B cell (primary cell): ENCODE data around the gene PPIL1. TPM values are rescaled to one million over a fixed set of nuclear protein-coding genes. Genes with fewer than 3 reads are reported as not detected.

Experiments used
- ATAC-seq: fragments of 200-7000 bp; cut with Tn5 transposase; one replicate; pipeline ENCODE4 v1.10.0; 2021; ENCODE audit warnings: low read depth, mild to moderate bottlenecking, moderate number of reproducible peaks, moderate library complexity
- CTCF ChIA-PET: fragments of 350-600 bp; sonication (Branson Sonifier 250); formaldehyde crosslinking; loops from one replicate; lab custom pipeline; 2021; ENCODE audit warnings: antibody characterized with exemption, inconsistent platforms; lab: Charles Lee
- POLR2A ChIA-PET: fragments of 350-600 bp; sonication (Branson Sonifier 250); formaldehyde crosslinking; loops from one replicate; lab custom pipeline; 2021; ENCODE audit warnings: antibody characterized with exemption; lab: Charles Lee
- DNase-seq: peaks from one replicate; pipeline ENCODE4 v3.0.0; 2013
- H2AFZ ChIP-seq: 2 replicates; pipeline ENCODE4 v1.6.1; 2012; ENCODE audit warnings: mild to moderate bottlenecking, low read depth, low read length; ENCODE audit not compliant: insufficient read depth, poor library complexity, severe bottlenecking
- H3K27ac ChIP-seq, 2 donors: 1 replicate in 1 of 2; 2 replicates in 1 of 2; pipeline ENCODE4 v1.5.1; 2012 to 2013; ENCODE audit warnings: low read length in 2 of 2, mild to moderate bottlenecking in 2 of 2, moderate library complexity in 1 of 2
- H3K27me3 ChIP-seq, 4 experiments: fragments of 200-600 bp in 1 of 4; sonication (generic) in 1 of 4; replicated peaks in 1 of 4; 1 replicate in 2 of 4; 2 replicates in 2 of 4; pipeline versions ENCODE4 v1.6.1 to v1.7.0; 2013 to 2016; ENCODE audit warnings: low read length in 3 of 4, mild to moderate bottlenecking in 2 of 4, mixed read lengths in 1 of 4, moderate library complexity in 1 of 4; ENCODE audit not compliant: insufficient read depth in 4 of 4, control insufficient read depth in 3 of 4; ENCODE audit errors: control extremely low read depth in 1 of 4
- H3K36me3 ChIP-seq, 2 experiments: replicated peaks in 1 of 2; 1 replicate in 1 of 2; 2 replicates in 1 of 2; pipeline versions ENCODE4 v1.6.1 to v1.7.1; 2013; ENCODE audit warnings: low read length in 1 of 2; ENCODE audit not compliant: insufficient read depth in 2 of 2, control insufficient read depth in 1 of 2; ENCODE audit errors: control extremely low read depth in 1 of 2, extremely low read depth in 1 of 2
- H3K4me1 ChIP-seq, 2 donors: fragments of 200-600 bp in 1 of 2; sonication (generic) in 1 of 2; 1 replicate in 1 of 2; 2 replicates in 1 of 2; pipeline versions ENCODE4 v1.5.1 to v1.6.1; 2013 to 2017; ENCODE audit warnings: low read length in 2 of 2; ENCODE audit not compliant: control insufficient read depth in 2 of 2, insufficient read depth in 2 of 2
- H3K4me2 ChIP-seq: replicated peaks from 2 replicates; pipeline ENCODE3; 2012; ENCODE audit warnings: mild to moderate bottlenecking, low read depth, low read length; ENCODE audit not compliant: poor library complexity, severe bottlenecking
- H3K4me3 ChIP-seq, 5 experiments: fragments of 200-600 bp in 1 of 5; sonication (generic) in 1 of 5; 1 replicate in 3 of 5; 2 replicates in 2 of 5; pipeline versions ENCODE4 v1.5.1 to v1.7.0; 2011 to 2016; ENCODE audit warnings: low read length in 4 of 5, mild to moderate bottlenecking in 4 of 5, low read depth in 2 of 5, control low read depth in 1 of 5, moderate library complexity in 1 of 5; ENCODE audit not compliant: insufficient read depth in 1 of 5; ENCODE audit errors: control extremely low read depth in 1 of 5, extremely low read depth in 1 of 5
- H3K79me2 ChIP-seq: fragments of 200-600 bp; sonication (generic); one replicate; pipeline ENCODE4 v1.6.0; 2016; ENCODE audit warnings: low read length; ENCODE audit not compliant: control insufficient read depth, insufficient read depth
- H3K9ac ChIP-seq: fragments of 200-600 bp; sonication (generic); 2 replicates; pipeline ENCODE4 v1.6.1; 2017; ENCODE audit warnings: mild to moderate bottlenecking, low read length, moderate library complexity
- H3K9me3 ChIP-seq, 3 donors: one replicate each; pipeline versions ENCODE4 v1.6.1 to v1.7.1; 2013; ENCODE audit warnings: low read length in 2 of 3; ENCODE audit not compliant: control insufficient read depth in 2 of 3, insufficient read depth in 1 of 3; ENCODE audit errors: control extremely low read depth in 1 of 3
- H4K20me1 ChIP-seq: 2 replicates; pipeline ENCODE4 v1.6.0; 2012; ENCODE audit warnings: mild to moderate bottlenecking, low read length; ENCODE audit not compliant: insufficient read depth, control insufficient read depth, poor library complexity, severe bottlenecking
- H3K27ac Mint-ChIP-seq: one replicate; pipeline ENCODE4 v1.8.0; 2021; ENCODE audit warnings: mixed read lengths
- H3K27me3 Mint-ChIP-seq: one replicate; pipeline ENCODE4 v1.8.0; 2021; ENCODE audit warnings: mixed read lengths
- H3K4me1 Mint-ChIP-seq: one replicate; pipeline ENCODE4 v1.8.0; 2021; ENCODE audit warnings: mixed read lengths
- H3K4me3 Mint-ChIP-seq: one replicate; pipeline ENCODE4 v1.8.0; 2021; ENCODE audit warnings: mixed read lengths
- H3K9me3 Mint-ChIP-seq: one replicate; pipeline ENCODE4 v1.8.0; 2022; ENCODE audit warnings: mixed read lengths; ENCODE audit not compliant: insufficient read depth
- CTCF ChIP-seq: fragments of 200-600 bp; IDR thresholded peaks from one replicate; pipeline ENCODE4 v1.8.0; 2022; ENCODE audit warnings: antibody characterized with exemption, mild to moderate bottlenecking
- EZH2 ChIP-seq: IDR thresholded peaks from 2 replicates; pipeline ENCODE4 v1.6.1; 2012; ENCODE audit warnings: borderline replicate concordance, low read depth, mild to moderate bottlenecking, moderate library complexity, low read length; ENCODE audit not compliant: insufficient read depth, poor library complexity, severe bottlenecking
- WGBS: methylation state at CpG from one replicate; pipeline ENCODE4 v1.1.5; 2013; ENCODE audit warnings: missing lambda C conversion rate; ENCODE audit not compliant: insufficient coverage; 5-methylcytosine and 5-hydroxymethylcytosine counted together
- intact Hi-C: fragments of 100-400 bp; cut with micrococcal nuclease; formaldehyde crosslinking; loops from one replicate; pipeline ENCODE4 v1.10.0; 2022
- polyA plus RNA-seq: library from polyadenylated mRNA; depleted of rRNA; stranded (reverse); fragments of >200 nt; gene quantifications from 2 replicates; pipeline ENCODE4 v1.2.3, GENCODE V29; 2012
- total RNA-seq, 2 donors: library from RNA; stranded (reverse); fragments of 120-200 nt in 1 of 2; gene quantifications; 1 replicate in 1 of 2; 2 replicates in 1 of 2; pipeline versions ENCODE4 v1.2.3 to v1.2.4, GENCODE V29; 2013 to 2022

Gene PPIL1
- total and polyA plus RNA-seq, 2 donors (not counting 1 experiment from before 2014, with no cell fraction given): 2.9 to 7.0 TPM

GRCh38 chr6:36847991-36848390 is 26.6 kb downstream of the PPIL1 start:
- H3K4me2 ChIP-seq: no peak overlapping the region
- peaks cover 0 to 12% (median 12%) of the 10 kb centered on the region in 3 donors for H3K9me3 ChIP-seq
- no peaks in the 10 kb centered on the region for H4K20me1 ChIP-seq
- no peaks in the 10 kb centered on the region for H3K79me2 ChIP-seq
- H3K27me3 ChIP-seq: peaks cover 0 to 11% (median 5%) of the 10 kb centered on the region in 4 experiments
- peaks cover 0 to 8% of the 10 kb centered on the region in 2 donors for H3K4me1 ChIP-seq
- H2AFZ ChIP-seq: no peak overlapping the region
- no peak overlapping the region for H3K4me3 ChIP-seq
- no peaks in the 10 kb centered on the region for H3K36me3 ChIP-seq
- DNase-seq: no peak
- Mint-ChIP-seq H3K4me1 (peaks cover 8% of the 10 kb centered on the region), H3K9me3 (peaks cover 4% of the 10 kb centered on the region), H3K27ac (no peak overlapping the region), H3K27me3 (peaks cover 3% of the 10 kb centered on the region), H3K4me3 (no peak overlapping the region)
- intact Hi-C loops: no loop called here
- WGBS: 97% methylated on average over 3 of the region's 6 CpGs
- CTCF ChIA-PET: interaction anchor here (0.8 to 7.8 kb wide), 4 partner anchors 13 to 233 kb away, joined by 3 to 92 read pairs (median 19); no protein-coding TSS in a partner anchor
- no peak for ATAC-seq
- TF ChIP-seq EZH2 (no peak), CTCF (no peak)
- POLR2A ChIA-PET: no interaction called here
- no peak overlapping the region for H3K9ac ChIP-seq
- no peak overlapping the region for H3K27ac ChIP-seq

- intact Hi-C loops: no loop called here
- no peak overlapping the region for H3K4me3 Mint-ChIP-seq
- ChIA-PET POLR2A (no interaction called here), CTCF (interaction anchor here (0.8 to 7.8 kb wide), 3 partner anchors 13 to 223 kb away, joined by 3 to 92 read pairs (median 4); no protein-coding TSS in a partner anchor)
- no peak overlapping the region for H3K9ac ChIP-seq
- H3K4me1 ChIP-seq: peaks cover 0 to 8% of the 10 kb centered on the region in 2 donors
- 100% methylated on average over 2 of the region's 4 CpGs for WGBS
- H3K36me3 ChIP-seq: no peaks in the 10 kb centered on the region
- H3K9me3 ChIP-seq: peaks cover 0 to 12% (median 12%) of the 10 kb centered on the region in 3 donors
- H3K27ac ChIP-seq: no peak overlapping the region
- peaks cover 8% of the 10 kb centered on the region for H3K4me1 Mint-ChIP-seq
- H3K9me3 Mint-ChIP-seq: peaks cover 4% of the 10 kb centered on the region
- DNase-seq (no peak), ATAC-seq (no peak)
- no peak for TF ChIP-seq CTCF
- TF ChIP-seq EZH2: no peak
- H3K4me3 ChIP-seq: no peak overlapping the region
- no peaks in the 10 kb centered on the region for H4K20me1 ChIP-seq
- H3K79me2 ChIP-seq: no peaks in the 10 kb centered on the region
- H3K27ac Mint-ChIP-seq: no peak overlapping the region
- peaks cover 0 to 11% (median 5%) of the 10 kb centered on the region in 4 experiments for H3K27me3 ChIP-seq
- no peak overlapping the region for H3K4me2 ChIP-seq
- no peak overlapping the region for H2AFZ ChIP-seq
- peaks cover 3% of the 10 kb centered on the region for H3K27me3 Mint-ChIP-seq
These were observed 27.5 kb downstream of the PPIL1 start for GRCh38 chr6:36847152-36847551.
